Measurements from ENCODE around the gene BCAM. TPM values are rescaled to one million over a fixed set of nuclear protein-coding genes. Genes with fewer than 3 reads are reported as not detected.
"Not testable (repeated sequence)": the region's sequence is repeated elsewhere in the genome, so short reads cannot be mapped to it uniquely, and the experiment has no call there.

Gene BCAM
- total RNA-seq, 1 experiment from 2014 or later: 15.5 TPM

GRCh38 chr19:44781694-44782093, 27.2 kb upstream of the BCAM start:
- not testable (repeated sequence) for H3K9me3 ChIP-seq (replicated peaks); H3K4me3 ChIP-seq; H3K4me1 ChIP-seq; DNase-seq; H3K36me3 ChIP-seq; H3K27me3 ChIP-seq; H3K27ac ChIP-seq

GRCh38 chr19:44782729-44783128, 26.2 kb upstream of the BCAM start:
- no peak overlapping the region for H3K27ac ChIP-seq
- H3K4me3 ChIP-seq: no peak overlapping the region
- H3K9me3 ChIP-seq (replicated peaks): no peaks in the 10 kb centered on the region
- H3K36me3 ChIP-seq: no peaks in the 10 kb centered on the region
- no peaks in the 10 kb centered on the region for H3K27me3 ChIP-seq
- no peak for DNase-seq
- H3K4me1 ChIP-seq: peaks cover 2% of the 10 kb centered on the region; the same call in 1 of the 2 replicates

GRCh38 chr19:44783545-44783944, 25.4 kb upstream of the BCAM start:
- no peaks in the 10 kb centered on the region for H3K9me3 ChIP-seq (replicated peaks)
- no peak overlapping the region for H3K27ac ChIP-seq
- H3K4me1 ChIP-seq: peaks cover 2% of the 10 kb centered on the region; the same call in 1 of the 2 replicates
- no peak overlapping the region for H3K4me3 ChIP-seq
- DNase-seq: no peak
- no peaks in the 10 kb centered on the region for H3K36me3 ChIP-seq
- H3K27me3 ChIP-seq: no peaks in the 10 kb centered on the region

DNA sequence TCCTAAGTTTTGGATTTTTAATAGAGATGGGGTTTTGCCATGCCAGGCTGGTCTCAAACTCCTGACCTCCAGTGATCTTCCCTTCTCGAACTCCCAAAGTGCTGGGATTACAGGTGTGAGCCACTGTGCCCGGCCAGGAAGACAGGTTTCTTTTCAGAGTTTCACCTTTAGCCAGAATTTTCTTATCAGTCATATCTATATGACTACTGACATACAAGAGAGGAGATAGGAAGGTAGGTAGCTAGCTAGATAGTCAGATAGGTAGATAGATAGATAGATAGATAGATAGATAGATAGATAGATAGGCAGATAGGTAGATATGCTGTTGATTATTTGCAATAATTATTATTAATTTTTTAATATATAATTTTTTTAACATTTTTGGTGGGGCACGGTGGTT, 23.6 kb upstream of the BCAM start:
- no peak for DNase-seq

DNA sequence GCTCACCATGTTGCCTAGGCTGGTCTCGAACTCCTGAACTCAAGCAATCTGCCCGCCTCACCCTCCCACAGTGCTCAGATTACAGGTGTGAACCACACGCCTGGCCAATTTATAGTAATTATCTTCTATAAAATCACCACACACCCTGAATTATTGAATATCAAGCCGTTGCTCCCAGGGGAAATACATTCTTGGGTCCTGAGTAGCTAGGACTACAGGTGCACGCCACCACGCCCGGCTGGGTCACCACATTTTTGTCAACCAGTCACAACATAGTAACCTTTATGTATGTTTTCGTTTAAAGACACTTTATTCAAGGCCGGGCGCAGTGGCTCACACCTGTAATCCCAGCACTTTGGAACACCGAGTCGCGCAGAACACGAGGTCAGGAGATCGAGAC, 22.9 kb upstream of the BCAM start:
- peaks cover 2% of the 10 kb centered on the region; the same call in 1 of the 2 replicates for H3K4me1 ChIP-seq
- no peaks in the 10 kb centered on the region for H3K36me3 ChIP-seq
- no peaks in the 10 kb centered on the region for H3K9me3 ChIP-seq (replicated peaks)
- no peak overlapping the region for H3K27ac ChIP-seq
- H3K27me3 ChIP-seq: no peaks in the 10 kb centered on the region
- DNase-seq: no peak
- no peak overlapping the region for H3K4me3 ChIP-seq

More for the DNA sequence above, 23.6 kb upstream of the BCAM start:
- Histone ChIP-seq H3K36me3 (no peaks in the 10 kb centered on the region), H3K4me1 (peaks cover 2% of the 10 kb centered on the region; the same call in 1 of the 2 replicates), H3K27ac (no peak overlapping the region), H3K27me3 (no peaks in the 10 kb centered on the region), H3K9me3 (replicated peaks) (no peaks in the 10 kb centered on the region), H3K4me3 (no peak overlapping the region)

DNA sequence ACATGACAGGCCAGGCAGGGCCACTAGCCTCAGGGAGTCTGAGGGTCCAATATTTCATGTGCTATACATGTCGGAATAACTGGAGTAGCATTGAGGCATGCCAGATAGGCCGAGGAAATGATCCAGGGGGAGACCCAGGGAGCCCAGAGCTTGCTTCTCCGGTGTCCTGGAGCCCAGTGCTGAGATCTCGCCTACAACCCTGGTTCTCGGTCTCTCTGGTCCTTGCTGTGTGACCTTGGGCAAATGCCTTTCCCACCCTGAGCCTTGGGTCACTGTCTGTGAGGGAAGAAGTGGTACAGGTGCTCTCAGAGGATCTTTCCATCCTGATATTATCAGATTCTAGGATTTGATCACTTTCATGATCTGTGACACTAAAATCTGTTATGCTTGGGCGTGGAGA, 19.9 kb upstream of the BCAM start:
- H3K4me3 ChIP-seq: no peak overlapping the region
- no peaks in the 10 kb centered on the region; the same call in 1 of the 2 replicates for H3K27me3 ChIP-seq
- no peak overlapping the region for H3K27ac ChIP-seq
- peaks cover 6% of the 10 kb centered on the region; the same call in 1 of the 2 replicates for H3K4me1 ChIP-seq
- no peaks in the 10 kb centered on the region for H3K36me3 ChIP-seq
- no peaks in the 10 kb centered on the region for H3K9me3 ChIP-seq (replicated peaks)
- DNase-seq: no peak

DNA sequence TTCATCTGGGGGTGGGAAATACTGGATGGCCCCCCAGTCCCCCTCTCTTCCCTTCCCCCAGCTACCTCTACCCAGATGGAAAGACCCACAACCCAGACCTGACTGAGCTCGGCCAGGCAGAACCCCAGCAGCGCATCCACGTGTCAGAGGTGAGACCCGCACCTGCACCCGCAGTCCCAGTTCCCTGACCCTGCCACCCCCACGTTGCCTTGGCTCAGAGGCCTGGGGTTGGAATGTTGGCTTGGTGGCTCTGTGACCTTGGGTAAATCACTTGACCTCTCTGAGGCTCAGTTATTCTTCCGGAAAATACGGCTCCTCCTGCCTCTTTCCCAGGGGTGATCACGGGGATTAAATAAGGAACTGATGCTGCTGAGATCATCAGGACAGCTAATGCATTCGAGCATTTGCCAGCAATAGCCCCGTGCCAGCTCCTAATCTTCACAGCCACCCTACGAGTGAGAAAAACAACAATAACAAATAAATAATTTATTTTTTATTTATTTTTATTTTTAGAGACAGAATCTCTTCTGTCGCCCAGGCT, 18.9 kb upstream of the BCAM start:
- Histone ChIP-seq H3K9me3 (replicated peaks) (no peaks in the 10 kb centered on the region), H3K27ac (no peak overlapping the region), H3K27me3 (peaks cover 1% of the 10 kb centered on the region; the same call in 1 of the 2 replicates), H3K4me1 (peaks cover 4% of the 10 kb centered on the region; the same call in 1 of the 2 replicates), H3K4me3 (no peak overlapping the region), H3K36me3 (no peaks in the 10 kb centered on the region)
- DNase-seq: no peak

GRCh38 chr19:44792281-44792680, 16.6 kb upstream of the BCAM start:
- peak; percentile 72 to 83 for DNase-seq
- no peak overlapping the region for H3K27ac ChIP-seq
- no peaks in the 10 kb centered on the region for H3K36me3 ChIP-seq
- H3K27me3 ChIP-seq: peaks cover 4% of the 10 kb centered on the region; the same call in 1 of the 2 replicates
- no peaks in the 10 kb centered on the region for H3K9me3 ChIP-seq (replicated peaks)
- H3K4me3 ChIP-seq: no peak overlapping the region
- peaks cover 4% of the 10 kb centered on the region; the same call in 1 of the 2 replicates for H3K4me1 ChIP-seq

GRCh38 chr19:44794610-44795009, 14.3 kb upstream of the BCAM start:
- Histone ChIP-seq H3K9me3 (replicated peaks) (no peaks in the 10 kb centered on the region), H3K27ac (no peak overlapping the region), H3K4me1 (peaks cover 4% of the 10 kb centered on the region; the same call in 1 of the 2 replicates), H3K4me3 (no peak overlapping the region), H3K36me3 (no peaks in the 10 kb centered on the region), H3K27me3 (peaks cover 4% of the 10 kb centered on the region; the same call in 1 of the 2 replicates)
- DNase-seq: no peak

DNA sequence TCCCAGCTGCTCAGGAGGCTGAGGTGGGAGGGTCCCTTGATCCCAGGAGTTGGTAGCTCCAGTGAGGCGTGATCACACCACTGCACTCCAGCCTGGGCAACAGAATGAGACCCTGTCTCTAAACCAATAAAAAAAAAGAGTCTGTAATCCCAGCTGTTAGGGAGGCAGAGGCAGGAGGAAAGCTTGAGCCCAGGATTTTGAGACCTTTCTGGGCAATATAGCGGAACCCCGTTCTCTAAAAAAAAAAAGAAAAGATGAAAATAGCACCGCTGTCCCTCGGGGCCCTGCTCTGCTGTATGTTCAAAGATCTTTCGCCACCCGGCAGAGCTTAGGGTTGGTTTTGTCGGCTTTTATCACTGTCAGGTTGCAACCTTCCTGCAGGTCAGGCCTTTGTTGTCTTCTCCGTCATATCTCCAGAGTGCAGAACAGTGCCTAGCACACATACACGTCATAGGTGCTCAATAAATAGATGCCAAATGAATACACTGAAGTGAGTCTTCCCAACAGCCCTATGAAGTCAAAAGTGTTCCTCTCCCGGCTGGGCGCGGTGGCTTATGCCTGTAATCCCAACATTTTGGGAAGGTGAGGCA, 13.4 kb upstream of the BCAM start:
- no peaks in the 10 kb centered on the region for H3K9me3 ChIP-seq (replicated peaks)
- H3K4me1 ChIP-seq: peaks cover 4% of the 10 kb centered on the region; the same call in 1 of the 2 replicates
- no peak overlapping the region for H3K4me3 ChIP-seq
- peaks cover 4% of the 10 kb centered on the region; the same call in 1 of the 2 replicates for H3K27me3 ChIP-seq
- H3K27ac ChIP-seq: no peak overlapping the region
- no peaks in the 10 kb centered on the region for H3K36me3 ChIP-seq
- no peak for DNase-seq

GRCh38 chr19:44796701-44797115, 12.2 kb upstream of the BCAM start:
- H3K4me3 ChIP-seq: no peak overlapping the region
- no peaks in the 10 kb centered on the region for H3K36me3 ChIP-seq
- peaks cover 4% of the 10 kb centered on the region; the same call in 1 of the 2 replicates for H3K4me1 ChIP-seq
- no peak for DNase-seq
- peaks cover 4% of the 10 kb centered on the region; the same call in 1 of the 2 replicates for H3K27me3 ChIP-seq
- H3K27ac ChIP-seq: no peak overlapping the region
- no peaks in the 10 kb centered on the region for H3K9me3 ChIP-seq (replicated peaks)

GRCh38 chr19:44799627-44800346, 9.1 kb upstream of the BCAM start:
- no peaks in the 10 kb centered on the region for H3K36me3 ChIP-seq
- H3K27ac ChIP-seq: no peak overlapping the region
- no peaks in the 10 kb centered on the region for H3K9me3 ChIP-seq (replicated peaks)
- H3K4me1 ChIP-seq: no peaks in the 10 kb centered on the region
- no peak for DNase-seq
- H3K4me3 ChIP-seq: no peak overlapping the region
- H3K27me3 ChIP-seq: peaks cover 4% of the 10 kb centered on the region; the same call in 1 of the 2 replicates

GRCh38 chr19:44800461-44800860, 8.4 kb upstream of the BCAM start:
- H3K4me3 ChIP-seq: no peak overlapping the region
- DNase-seq: peak; percentile 81 to 89

GRCh38 chr19:44803442-44804428, 5.2 kb upstream of the BCAM start:
- no peak overlapping the region for H3K4me3 ChIP-seq
- no peak for DNase-seq
- H3K27me3 ChIP-seq: 0 out of 2 replicates have a peak, but pooled peaks cover 13% of the 10 kb centered on the region
- H3K4me1 ChIP-seq: peaks cover 8% of the 10 kb centered on the region
- H3K27ac ChIP-seq: no peak overlapping the region
- no peaks in the 10 kb centered on the region for H3K9me3 ChIP-seq (replicated peaks)
- H3K36me3 ChIP-seq: no peaks in the 10 kb centered on the region

More at GRCh38 chr19:44800461-44800860, 8.4 kb upstream of the BCAM start:
- H3K9me3 ChIP-seq (replicated peaks): no peaks in the 10 kb centered on the region
- no peak overlapping the region for H3K27ac ChIP-seq
- H3K36me3 ChIP-seq: no peaks in the 10 kb centered on the region
- no peaks in the 10 kb centered on the region for H3K4me1 ChIP-seq
- H3K27me3 ChIP-seq: 0 out of 2 replicates have a peak, but pooled peaks cover 2% of the 10 kb centered on the region
